ENCODE measurements around the gene RTTN. TPM values are rescaled to one million over a fixed set of nuclear protein-coding genes. Genes with fewer than 3 reads are reported as not detected.

The RTTN gene
- total and polyA plus RNA-seq, 2 of the 13 experiments (the other 11 are each of a cell fraction or from before 2014, with no cell fraction given): 5.4 to 18.7 TPM

GRCh38 chr18:69995774-69996173 is 209.7 kb downstream of the RTTN start:
- no peaks in the 10 kb centered on the region for H3K27me3 ChIP-seq (ENCODE audit: control insufficient read depth in 1 of 2, insufficient read depth in 2 of 2, low read length in 2 of 2)
- intact Hi-C loops (cut with micrococcal nuclease; ENCODE audit: unreplicated experiment): no loop called here
- H3K9ac ChIP-seq (ENCODE audit: insufficient read depth, low read depth, low read length): no peak overlapping the region
- H3K4me3 ChIP-seq (replicated peaks in 1 of 3; ENCODE audit: insufficient read depth in 1 of 3, low read depth in 2 of 3, low read length in 3 of 3): no peak overlapping the region
- H3K4me2 ChIP-seq (ENCODE audit: low read depth, low read length): no peak overlapping the region
- no TSS peak for BruUV-seq (replicated peaks)
- no peak overlapping the region for H3K27ac ChIP-seq (ENCODE audit: extremely low read length, insufficient read depth, low read length)
- in situ Hi-C loops (cut with HindIII; ENCODE audit: extremely low pct_ligation_motif_present, low pct_unique_long_range_greater_than_20kb): no loop called here
- peaks cover 15% of the 10 kb centered on the region for H3K4me1 ChIP-seq (ENCODE audit: insufficient read depth, low read length)
- 96% methylated on average over 3 of the region's 3 CpGs for WGBS (ENCODE audit: low lambda C conversion rate)
- 0 out of 5 replicates have a peak, but pooled peaks cover 0 to 3% of the 10 kb centered on the region in 2 experiments for H3K36me3 ChIP-seq (replicated peaks in 1 of 2; ENCODE audit: control insufficient read depth in 1 of 2, insufficient read depth in 2 of 2, low read length in 2 of 2)
- FAIRE-seq: no peak
- ChIA-PET CTCF (ENCODE audit: low intra/inter-chr PET ratio, low total read pairs) (no interaction called here), POLR2A (no interaction called here)
- no peak overlapping the region for H2AFZ ChIP-seq (ENCODE audit: low read length)
- H4K20me1 ChIP-seq (ENCODE audit: insufficient read depth, low read length): no peaks in the 10 kb centered on the region
- H3K9me3 ChIP-seq (ENCODE audit: low read length): no peaks in the 10 kb centered on the region
- no peaks in the 10 kb centered on the region for H3K79me2 ChIP-seq (ENCODE audit: insufficient read depth, low read length)
- DNase-seq (ENCODE audit: low spot score): no peak
- no peak for ATAC-seq
- TF ChIP-seq ZNF280B (CRISPR knock-in tag; IDR thresholded peaks at IDR 0.05; ENCODE audit: borderline replicate concordance) (no peak), KLF9 (CRISPR knock-in tag; IDR thresholded peaks at IDR 0.05; ENCODE audit: low read depth) (no peak), RERE (CRISPR knock-in tag; IDR thresholded peaks at IDR 0.05; ENCODE audit: low read depth) (no peak), MAFF (IDR thresholded peaks at IDR 0.05; ENCODE audit: low read depth, low read length) (no peak), MBNL3 (CRISPR knock-in tag; conservative IDR thresholded peaks at IDR 0.05) (no peak), FUBP1 (CRISPR knock-in tag; IDR thresholded peaks at IDR 0.05; ENCODE audit: borderline replicate concordance) (no peak), ATF1 (CRISPR knock-in tag; IDR thresholded peaks at IDR 0.05) (no peak), ZNF746 (CRISPR knock-in tag; IDR thresholded peaks at IDR 0.05) (no peak)
- TF ChIP-seq, protein P1, sequence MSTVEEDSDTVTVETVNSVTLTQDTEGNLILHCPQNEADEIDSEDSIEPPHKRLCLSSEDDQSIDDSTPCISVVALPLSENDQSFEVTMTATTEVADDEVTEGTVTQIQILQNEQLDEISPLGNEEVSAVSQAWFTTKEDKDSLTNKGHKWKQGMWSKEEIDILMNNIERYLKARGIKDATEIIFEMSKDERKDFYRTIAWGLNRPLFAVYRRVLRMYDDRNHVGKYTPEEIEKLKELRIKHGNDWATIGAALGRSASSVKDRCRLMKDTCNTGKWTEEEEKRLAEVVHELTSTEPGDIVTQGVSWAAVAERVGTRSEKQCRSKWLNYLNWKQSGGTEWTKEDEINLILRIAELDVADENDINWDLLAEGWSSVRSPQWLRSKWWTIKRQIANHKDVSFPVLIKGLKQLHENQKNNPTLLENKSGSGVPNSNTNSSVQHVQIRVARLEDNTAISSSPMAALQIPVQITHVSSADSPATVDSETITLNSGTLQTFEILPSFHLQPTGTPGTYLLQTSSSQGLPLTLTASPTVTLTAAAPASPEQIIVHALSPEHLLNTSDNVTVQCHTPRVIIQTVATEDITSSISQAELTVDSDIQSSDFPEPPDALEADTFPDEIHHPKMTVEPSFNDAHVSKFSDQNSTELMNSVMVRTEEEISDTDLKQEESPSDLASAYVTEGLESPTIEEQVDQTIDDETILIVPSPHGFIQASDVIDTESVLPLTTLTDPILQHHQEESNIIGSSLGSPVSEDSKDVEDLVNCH (CRISPR knock-in tag; IDR thresholded peaks at IDR 0.05): no peak
- TF ChIP-seq, protein P2, sequence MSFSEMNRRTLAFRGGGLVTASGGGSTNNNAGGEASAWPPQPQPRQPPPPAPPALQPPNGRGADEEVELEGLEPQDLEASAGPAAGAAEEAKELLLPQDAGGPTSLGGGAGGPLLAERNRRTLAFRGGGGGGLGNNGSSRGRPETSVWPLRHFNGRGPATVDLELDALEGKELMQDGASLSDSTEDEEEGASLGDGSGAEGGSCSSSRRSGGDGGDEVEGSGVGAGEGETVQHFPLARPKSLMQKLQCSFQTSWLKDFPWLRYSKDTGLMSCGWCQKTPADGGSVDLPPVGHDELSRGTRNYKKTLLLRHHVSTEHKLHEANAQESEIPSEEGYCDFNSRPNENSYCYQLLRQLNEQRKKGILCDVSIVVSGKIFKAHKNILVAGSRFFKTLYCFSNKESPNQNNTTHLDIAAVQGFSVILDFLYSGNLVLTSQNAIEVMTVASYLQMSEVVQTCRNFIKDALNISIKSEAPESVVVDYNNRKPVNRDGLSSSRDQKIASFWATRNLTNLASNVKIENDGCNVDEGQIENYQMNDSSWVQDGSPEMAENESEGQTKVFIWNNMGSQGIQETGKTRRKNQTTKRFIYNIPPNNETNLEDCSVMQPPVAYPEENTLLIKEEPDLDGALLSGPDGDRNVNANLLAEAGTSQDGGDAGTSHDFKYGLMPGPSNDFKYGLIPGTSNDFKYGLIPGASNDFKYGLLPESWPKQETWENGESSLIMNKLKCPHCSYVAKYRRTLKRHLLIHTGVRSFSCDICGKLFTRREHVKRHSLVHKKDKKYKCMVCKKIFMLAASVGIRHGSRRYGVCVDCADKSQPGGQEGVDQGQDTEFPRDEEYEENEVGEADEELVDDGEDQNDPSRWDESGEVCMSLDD (CRISPR knock-in tag; IDR thresholded peaks at IDR 0.05; ENCODE audit: borderline replicate concordance): no peak
